Measurements from ENCODE around the gene GLP1R. TPM values are rescaled to one million over a fixed set of nuclear protein-coding genes. Genes with fewer than 3 reads are reported as not detected.

GLP1R gene
- total RNA-seq, 1 experiment from 2014 or later, result 1.8 TPM

DNA sequence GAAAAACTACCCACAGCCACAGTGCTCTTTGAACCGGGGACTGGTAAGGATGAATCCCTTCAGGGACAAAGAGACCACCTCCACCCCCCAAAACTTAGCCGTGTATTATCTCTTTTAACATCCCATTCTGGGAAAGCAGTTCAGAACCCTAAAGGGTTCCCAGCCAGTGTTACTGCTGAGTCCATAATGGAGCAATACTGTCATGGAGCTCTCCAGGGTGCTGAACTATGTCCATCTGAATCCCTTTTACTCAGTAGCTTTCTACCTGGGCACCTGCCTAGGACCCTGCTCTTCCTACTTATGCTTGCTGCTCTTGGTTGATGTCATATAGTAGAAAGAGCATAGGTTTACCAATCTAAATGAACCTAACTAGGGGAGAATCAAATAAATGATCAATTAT, 88.7 kb downstream of the GLP1R start (continued):
- TF ChIP-seq, protein P1, sequence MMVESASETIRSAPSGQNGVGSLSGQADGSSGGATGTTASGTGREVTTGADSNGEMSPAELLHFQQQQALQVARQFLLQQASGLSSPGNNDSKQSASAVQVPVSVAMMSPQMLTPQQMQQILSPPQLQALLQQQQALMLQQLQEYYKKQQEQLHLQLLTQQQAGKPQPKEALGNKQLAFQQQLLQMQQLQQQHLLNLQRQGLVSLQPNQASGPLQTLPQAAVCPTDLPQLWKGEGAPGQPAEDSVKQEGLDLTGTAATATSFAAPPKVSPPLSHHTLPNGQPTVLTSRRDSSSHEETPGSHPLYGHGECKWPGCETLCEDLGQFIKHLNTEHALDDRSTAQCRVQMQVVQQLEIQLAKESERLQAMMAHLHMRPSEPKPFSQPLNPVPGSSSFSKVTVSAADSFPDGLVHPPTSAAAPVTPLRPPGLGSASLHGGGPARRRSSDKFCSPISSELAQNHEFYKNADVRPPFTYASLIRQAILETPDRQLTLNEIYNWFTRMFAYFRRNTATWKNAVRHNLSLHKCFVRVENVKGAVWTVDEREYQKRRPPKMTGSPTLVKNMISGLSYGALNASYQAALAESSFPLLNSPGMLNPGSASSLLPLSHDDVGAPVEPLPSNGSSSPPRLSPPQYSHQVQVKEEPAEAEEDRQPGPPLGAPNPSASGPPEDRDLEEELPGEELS (CRISPR knock-in tag; IDR thresholded peaks at IDR 0.05), result 0 out of 2 replicates have a peak, but pooled peaks have one; percentile 42
- TF ChIP-seq ZBTB21 (CRISPR knock-in tag; IDR thresholded peaks at IDR 0.05; ENCODE audit: borderline replicate concordance), result no peak
- 0 out of 2 replicates have a peak, but pooled peaks have one; percentile 23 for TF ChIP-seq TEAD4 (CRISPR knock-in tag; IDR thresholded peaks at IDR 0.05)
- TF ChIP-seq ZNF396 (CRISPR knock-in tag; IDR thresholded peaks at IDR 0.05; ENCODE audit: borderline replicate concordance), result no peak
- TF ChIP-seq, protein P2, sequence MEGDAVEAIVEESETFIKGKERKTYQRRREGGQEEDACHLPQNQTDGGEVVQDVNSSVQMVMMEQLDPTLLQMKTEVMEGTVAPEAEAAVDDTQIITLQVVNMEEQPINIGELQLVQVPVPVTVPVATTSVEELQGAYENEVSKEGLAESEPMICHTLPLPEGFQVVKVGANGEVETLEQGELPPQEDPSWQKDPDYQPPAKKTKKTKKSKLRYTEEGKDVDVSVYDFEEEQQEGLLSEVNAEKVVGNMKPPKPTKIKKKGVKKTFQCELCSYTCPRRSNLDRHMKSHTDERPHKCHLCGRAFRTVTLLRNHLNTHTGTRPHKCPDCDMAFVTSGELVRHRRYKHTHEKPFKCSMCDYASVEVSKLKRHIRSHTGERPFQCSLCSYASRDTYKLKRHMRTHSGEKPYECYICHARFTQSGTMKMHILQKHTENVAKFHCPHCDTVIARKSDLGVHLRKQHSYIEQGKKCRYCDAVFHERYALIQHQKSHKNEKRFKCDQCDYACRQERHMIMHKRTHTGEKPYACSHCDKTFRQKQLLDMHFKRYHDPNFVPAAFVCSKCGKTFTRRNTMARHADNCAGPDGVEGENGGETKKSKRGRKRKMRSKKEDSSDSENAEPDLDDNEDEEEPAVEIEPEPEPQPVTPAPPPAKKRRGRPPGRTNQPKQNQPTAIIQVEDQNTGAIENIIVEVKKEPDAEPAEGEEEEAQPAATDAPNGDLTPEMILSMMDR (IDR thresholded peaks at IDR 0.05), result no peak
- no peak for TF ChIP-seq SOX15 (CRISPR knock-in tag; IDR thresholded peaks at IDR 0.05)
- no peak for TF ChIP-seq ZNF423 (CRISPR knock-in tag; IDR thresholded peaks at IDR 0.05)
- TF ChIP-seq ZNF232 (CRISPR knock-in tag; IDR thresholded peaks at IDR 0.05), result no peak
- peak; percentile 67; the same call in 1 of the 2 replicates for TF ChIP-seq ETV6 (CRISPR knock-in tag; IDR thresholded peaks at IDR 0.05)
- TF ChIP-seq, protein P3, sequence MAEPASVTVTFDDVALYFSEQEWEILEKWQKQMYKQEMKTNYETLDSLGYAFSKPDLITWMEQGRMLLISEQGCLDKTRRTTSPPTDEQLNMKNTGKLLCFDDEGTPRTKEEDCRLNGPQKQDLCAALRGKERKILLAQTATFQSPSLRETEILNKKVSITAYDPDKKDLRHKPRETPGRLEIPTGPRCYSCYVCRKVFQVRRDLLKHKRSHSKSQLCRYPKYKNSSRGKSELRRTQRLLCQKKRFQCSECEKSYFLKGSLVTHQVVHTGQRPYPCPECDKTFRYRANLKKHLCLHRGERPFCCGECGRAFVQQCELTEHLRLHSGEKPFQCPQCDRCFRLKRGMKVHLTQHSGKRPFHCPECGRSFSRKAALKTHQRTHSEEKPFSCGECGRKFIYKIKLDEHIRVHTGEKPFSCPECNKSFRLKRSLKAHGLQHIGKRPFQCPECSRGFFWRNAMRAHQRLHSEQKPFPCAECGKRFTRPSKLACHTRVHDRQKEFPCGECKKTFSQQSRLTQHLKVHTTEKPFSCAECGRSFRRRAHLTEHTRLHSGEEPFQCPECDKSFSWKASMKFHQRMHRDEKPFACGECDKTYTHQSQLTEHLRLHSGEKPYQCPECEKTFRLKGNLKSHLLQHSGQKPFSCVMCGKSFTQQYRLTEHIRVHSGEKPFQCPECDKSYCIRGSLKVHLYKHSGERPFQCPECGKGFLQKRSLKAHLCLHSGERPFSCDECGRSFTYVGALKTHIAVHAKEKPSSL (CRISPR knock-in tag; conservative IDR thresholded peaks at IDR 0.05), result no peak

Other genes with a start within 250 kb of the GLP1R start
- gene SAYSD1, start 66.4 kb downstream of the GLP1R start, total RNA-seq (2021), result 6.9 to 7.7 TPM (median 7.4 TPM) in 3 replicates
- 31.7 to 41.8 TPM (median 34.3 TPM) in 3 replicates for gene KCNK5, start 180.7 kb downstream of the GLP1R start, total RNA-seq (2021)

All from WTC11 (cell line).